GM19035 (cell line): ENCODE data around the gene CIROP.

Experiments used
- ATAC-seq: cut with Tn5 transposase; IDR thresholded peaks from one replicate; pipeline ENCODE4 v1.9.1; 2021; ENCODE audit not compliant: unreplicated experiment

CIROP gene

GRCh38 chr14:23051141-23052057 is 53.4 kb downstream of the CIROP start:
- ATAC-seq = no peak
